ENCODE measurements around the gene DFFA.

- TF ChIP-seq EP300 (IDR thresholded peaks at IDR 0.05; ENCODE audit: borderline replicate concordance in 1 of 2, low read depth in 1 of 2, low read length in 1 of 2) (no peak), TAF1 (IDR thresholded peaks at IDR 0.05; ENCODE audit: borderline replicate concordance, low read depth, low read length) (no peak)
Observed at GRCh38 chr1:10433790-10434189, 38.5 kb downstream of the DFFA start.

Measured in SK-N-SH (cell line).